ENCODE measurements around the gene DGKQ.

- TF ChIP-seq CTCF (IDR thresholded peaks at IDR 0.05; ENCODE audit: insufficient read depth, low read length, poor library complexity, severe bottlenecking) (no peak), EZH2phosphoT487 (conservative IDR thresholded peaks at IDR 0.05; ENCODE audit: low read length) (no peak)
Measured at GRCh38 chr4:958696-959337, 14.6 kb downstream of the DGKQ start.

Data from SU-DHL-6 (cell line).